DOHH2 (cell line): Measurements from ENCODE around the gene PRIM2.

Experiments used
- CTCF ChIP-seq: fragments of 200-600 bp; sonication (generic); IDR thresholded peaks from one replicate; pipeline ENCODE4 v1.5.1; 2014; ENCODE audit warnings: antibody characterized with exemption, mild to moderate bottlenecking, low read depth, low read length; ENCODE audit not compliant: poor library complexity, severe bottlenecking
- EZH2phosphoT487 ChIP-seq: fragments of 200-600 bp; sonication (generic); IDR thresholded peaks from 2 replicates; pipeline ENCODE4 v1.6.1; 2017; ENCODE audit warnings: borderline replicate concordance, mild to moderate bottlenecking, antibody characterized with exemption, low read length, moderate library complexity, mixed read lengths

GRCh38 chr6:57327311-57327710, 9.9 kb downstream of the PRIM2 start:
- TF ChIP-seq CTCF (no peak), EZH2phosphoT487 (no peak)
